Measurements from ENCODE around the gene PON1. TPM values are rescaled to one million over a fixed set of nuclear protein-coding genes. Genes with fewer than 3 reads are reported as not detected.

The PON1 gene
- polyA plus RNA-seq, 1 donor (not counting 4 experiments of a cell fraction or from before 2014, with no cell fraction given), result not detected

- Histone ChIP-seq H3K4me1 (ENCODE audit: control insufficient read depth, extremely low read depth, insufficient read depth, low read length) (no peaks in the 10 kb centered on the region), H3K4me2 (ENCODE audit: control insufficient read depth, extremely low read depth, insufficient read depth, low read depth, low read length) (no peak overlapping the region), H3K9me1 (ENCODE audit: control insufficient read depth, extremely low read depth, insufficient read depth, low read length) (no peaks in the 10 kb centered on the region), H4K20me1 (ENCODE audit: control insufficient read depth, extremely low read depth, insufficient read depth, low read length) (no peaks in the 10 kb centered on the region), H3K9ac (ENCODE audit: control insufficient read depth, extremely low read depth, insufficient read depth, low read length) (no peak overlapping the region), H3K79me2 (ENCODE audit: control insufficient read depth, insufficient read depth, low read length) (no peaks in the 10 kb centered on the region), H3K27ac (ENCODE audit: control insufficient read depth, insufficient read depth, low read length) (no peak overlapping the region), H3K9me3 (ENCODE audit: control insufficient read depth, low read depth, low read length) (no peaks in the 10 kb centered on the region), H3K36me3 (ENCODE audit: control insufficient read depth in 2 of 2, extremely low read depth in 1 of 2, insufficient read depth in 2 of 2, low read length in 2 of 2) (no peaks in the 10 kb centered on the region), H2AFZ (ENCODE audit: control insufficient read depth, low read length) (no peak overlapping the region), H3K4me3 (ENCODE audit: control insufficient read depth in 2 of 3, extremely low read depth in 1 of 3, insufficient read depth in 2 of 3, low read depth in 1 of 3, low read length in 3 of 3) (no peak overlapping the region), H3K27me3 (ENCODE audit: control insufficient read depth, extremely low read depth, insufficient read depth, low read length) (no peaks in the 10 kb centered on the region)
- no peak for FAIRE-seq
- dilution Hi-C loops (cut with MboI; ENCODE audit: extremely low pct_ligation_motif_present, low sequenced_read_pairs), result no loop called here
- no peak for DNase-seq (ENCODE audit: low read depth, low spot score)
- TF ChIP-seq CTCF (optimal IDR thresholded peaks at IDR 0.05 in 1 of 3, IDR thresholded peaks at IDR 0.05 in 1 of 3, conservative IDR thresholded peaks at IDR 0.05 in 1 of 3; ENCODE audit: extremely low read depth in 1 of 3, insufficient read depth in 2 of 3, low read length in 3 of 3) (no peak), EZH2 (IDR thresholded peaks at IDR 0.05; ENCODE audit: low read length) (no peak)
These were observed 27.9 kb downstream of the PON1 start for GRCh38 chr7:95296456-95296855.

GRCh38 chr7:95295397-95295796 lies 28.9 kb downstream of the PON1 start:
- H3K4me1 ChIP-seq (ENCODE audit: control insufficient read depth, extremely low read depth, insufficient read depth, low read length), result no peaks in the 10 kb centered on the region
- no peak for DNase-seq (ENCODE audit: low read depth, low spot score)
- H3K36me3 ChIP-seq (ENCODE audit: control insufficient read depth in 2 of 2, extremely low read depth in 1 of 2, insufficient read depth in 2 of 2, low read length in 2 of 2), result no peaks in the 10 kb centered on the region
- no peak for TF ChIP-seq CTCF (optimal IDR thresholded peaks at IDR 0.05 in 1 of 3, IDR thresholded peaks at IDR 0.05 in 1 of 3, conservative IDR thresholded peaks at IDR 0.05 in 1 of 3; ENCODE audit: extremely low read depth in 1 of 3, insufficient read depth in 2 of 3, low read length in 3 of 3)
- no peak for TF ChIP-seq EZH2 (IDR thresholded peaks at IDR 0.05; ENCODE audit: low read length)
- H3K4me2 ChIP-seq (ENCODE audit: control insufficient read depth, extremely low read depth, insufficient read depth, low read depth, low read length), result no peak overlapping the region
- H3K27ac ChIP-seq (ENCODE audit: control insufficient read depth, insufficient read depth, low read length), result no peak overlapping the region
- FAIRE-seq, result no peak
- no peaks in the 10 kb centered on the region for H3K9me1 ChIP-seq (ENCODE audit: control insufficient read depth, extremely low read depth, insufficient read depth, low read length)
- dilution Hi-C loops (cut with MboI; ENCODE audit: extremely low pct_ligation_motif_present, low sequenced_read_pairs), result no loop called here
- H3K4me3 ChIP-seq (ENCODE audit: control insufficient read depth in 2 of 3, extremely low read depth in 1 of 3, insufficient read depth in 2 of 3, low read depth in 1 of 3, low read length in 3 of 3), result no peak overlapping the region
- no peaks in the 10 kb centered on the region for H4K20me1 ChIP-seq (ENCODE audit: control insufficient read depth, extremely low read depth, insufficient read depth, low read length)
- no peaks in the 10 kb centered on the region for H3K27me3 ChIP-seq (ENCODE audit: control insufficient read depth, extremely low read depth, insufficient read depth, low read length)
- H3K79me2 ChIP-seq (ENCODE audit: control insufficient read depth, insufficient read depth, low read length), result no peaks in the 10 kb centered on the region
- no peak overlapping the region for H3K9ac ChIP-seq (ENCODE audit: control insufficient read depth, extremely low read depth, insufficient read depth, low read length)
- no peaks in the 10 kb centered on the region for H3K9me3 ChIP-seq (ENCODE audit: control insufficient read depth, low read depth, low read length)
- no peak overlapping the region for H2AFZ ChIP-seq (ENCODE audit: control insufficient read depth, low read length)

All from keratinocyte (primary cell).